Medulla oblongata (tissue), 1 donor: ENCODE data around the gene CRK.
"Not testable (repeated sequence)": the region's sequence is repeated elsewhere in the genome, so short reads cannot be mapped to it uniquely, and the experiment has no call there.

Experiments used
- DNase-seq: peaks from one replicate; pipeline ENCODE4 v3.0.0-alpha.2; 2015; ENCODE audit errors: extremely low spot score

CRK gene

DNA sequence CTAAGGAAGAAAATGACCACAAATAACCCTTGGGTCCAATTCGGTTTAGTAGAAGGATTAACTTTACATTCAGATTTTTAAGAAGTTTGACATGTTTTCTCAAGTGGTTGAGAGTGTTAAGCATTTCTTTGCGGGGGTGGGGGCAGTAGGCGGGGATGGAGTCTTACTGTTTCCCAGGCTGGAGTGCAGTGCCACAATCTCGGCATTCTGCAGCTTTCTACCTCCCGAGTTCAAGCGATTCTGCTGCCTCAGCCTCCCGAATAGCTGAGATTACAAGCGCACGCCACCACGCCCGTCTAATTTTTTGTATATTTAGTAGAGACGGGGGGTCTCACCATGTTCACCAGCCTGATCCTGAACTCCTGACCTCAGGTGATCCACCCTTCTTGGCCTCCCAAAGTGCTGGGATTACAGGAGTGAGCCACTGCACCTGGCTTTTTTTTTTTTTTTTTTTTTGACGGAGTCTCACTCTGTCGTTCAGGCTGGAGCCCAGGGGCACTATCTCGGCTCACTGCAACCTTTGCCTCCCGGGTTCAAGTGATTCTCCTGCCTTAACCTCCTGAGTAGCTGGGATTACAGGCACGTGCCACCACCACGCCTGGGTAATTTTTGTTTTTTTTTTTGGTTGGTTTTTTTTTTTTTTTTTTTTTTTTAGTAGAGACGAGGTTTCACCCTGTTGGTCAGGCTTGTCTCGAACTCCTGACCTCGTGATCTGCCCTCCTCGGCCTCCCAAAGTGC is 68.4 kb downstream of the CRK start:
- DNase-seq = not testable (repeated sequence)

- DNase-seq = not testable (repeated sequence)
Observed at GRCh38 chr17:1386675-1387190, 69.3 kb downstream of the CRK start.

DNA sequence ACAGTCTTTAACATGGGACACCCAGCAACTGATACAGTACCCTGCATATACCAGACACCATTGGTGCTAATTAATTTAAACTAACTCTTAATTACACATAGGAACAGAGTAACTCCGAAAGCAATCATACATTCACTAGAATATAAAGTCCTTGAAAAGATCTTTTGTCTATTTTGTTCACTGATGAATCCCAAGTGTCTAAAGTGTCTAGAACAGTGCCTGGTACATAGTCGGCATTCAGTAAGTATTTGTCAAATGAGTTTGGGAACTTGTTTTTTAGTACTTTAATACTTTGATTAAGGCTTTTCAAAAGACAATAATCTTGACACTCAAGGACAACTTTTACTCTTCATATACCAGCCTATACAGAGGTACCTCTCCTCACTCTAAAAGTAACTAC is 69.8 kb downstream of the CRK start:
- DNase-seq = no peak

GRCh38 chr17:1385861-1386260 is 70.2 kb downstream of the CRK start:
- DNase-seq = no peak

DNA sequence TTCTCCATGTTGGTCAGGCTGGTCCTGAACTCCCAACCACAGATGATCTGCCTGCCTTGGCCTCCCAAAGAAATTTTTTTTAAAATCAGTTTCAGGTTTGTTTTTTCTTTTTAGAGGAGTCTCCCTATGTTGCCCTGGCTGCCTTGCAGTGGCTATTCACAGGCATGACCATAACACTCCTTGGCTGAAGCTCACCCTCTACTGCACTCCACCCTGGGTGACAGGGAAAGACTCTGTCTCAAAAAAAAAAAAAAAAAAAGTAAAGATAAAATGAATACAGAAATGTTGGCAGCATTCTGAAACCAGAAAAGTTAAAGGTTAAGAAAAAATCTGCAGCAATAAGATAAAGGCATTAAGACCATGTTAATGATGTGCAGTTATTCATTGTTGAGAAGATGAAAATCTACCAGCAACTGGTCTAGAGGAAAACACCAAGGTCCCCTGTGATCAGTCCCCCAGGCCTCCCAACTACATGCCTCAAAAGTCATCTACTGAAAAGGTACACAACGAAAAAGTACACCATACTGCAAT is 71.1 kb downstream of the CRK start:
- DNase-seq = no peak

- DNase-seq = no peak
Observed at GRCh38 chr17:1379930-1380313, 76.1 kb downstream of the CRK start.

DNA sequence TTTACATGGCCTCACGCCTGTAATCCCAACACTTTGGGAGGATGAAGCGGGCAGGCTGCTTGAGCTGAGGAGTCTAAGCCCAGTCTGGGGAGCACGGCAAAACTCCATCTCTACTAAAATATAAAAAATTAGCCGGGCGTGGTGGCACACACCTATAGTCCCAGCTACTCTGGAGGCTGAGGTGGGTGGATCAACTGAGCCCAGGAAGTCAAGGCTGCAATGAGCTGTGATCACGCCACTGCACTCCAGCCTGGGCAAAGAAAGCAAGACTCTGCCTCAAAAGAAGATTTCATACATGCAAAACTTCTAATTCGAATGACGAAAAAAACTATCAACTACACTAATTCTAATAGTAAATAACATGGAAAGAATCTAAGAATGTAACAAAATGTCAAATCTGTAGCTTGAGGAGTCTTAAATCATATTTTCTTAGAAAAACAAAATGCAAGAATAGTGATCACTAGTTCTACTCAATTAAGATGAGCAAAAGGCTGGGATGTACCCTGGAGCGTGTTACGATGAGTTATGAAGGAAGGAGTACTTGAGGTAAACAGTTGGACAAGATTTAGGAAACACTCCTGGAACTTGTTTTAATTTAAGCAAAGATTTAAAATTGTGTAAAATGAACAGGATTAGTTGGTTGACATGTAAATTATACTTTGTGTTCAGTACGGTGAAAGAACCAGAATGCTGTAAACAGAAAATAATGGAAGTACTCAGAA is 76.7 kb downstream of the CRK start:
- no peak for DNase-seq

GRCh38 chr17:1378476-1378860 is 77.6 kb downstream of the CRK start:
- not testable (repeated sequence) for DNase-seq

DNA sequence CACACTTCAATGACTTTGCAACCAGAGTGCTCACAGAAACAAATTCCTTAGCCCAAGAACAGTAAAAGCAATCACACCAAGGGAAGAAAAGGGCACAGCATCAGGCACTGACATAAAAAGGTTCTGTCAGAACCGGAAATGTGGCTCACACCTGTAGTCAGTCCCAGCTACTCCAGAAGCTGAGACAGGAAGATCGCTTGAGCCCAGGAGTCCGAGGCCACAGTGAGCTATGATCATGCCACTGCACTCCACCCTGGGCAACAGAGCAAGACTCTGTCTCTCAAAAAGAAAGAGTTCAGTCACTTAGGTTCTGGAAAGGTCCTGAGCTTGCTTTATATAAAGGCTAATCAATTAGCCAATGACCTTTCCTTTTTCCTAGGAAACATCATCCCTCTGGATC is 78.7 kb downstream of the CRK start:
- no peak for DNase-seq

DNA sequence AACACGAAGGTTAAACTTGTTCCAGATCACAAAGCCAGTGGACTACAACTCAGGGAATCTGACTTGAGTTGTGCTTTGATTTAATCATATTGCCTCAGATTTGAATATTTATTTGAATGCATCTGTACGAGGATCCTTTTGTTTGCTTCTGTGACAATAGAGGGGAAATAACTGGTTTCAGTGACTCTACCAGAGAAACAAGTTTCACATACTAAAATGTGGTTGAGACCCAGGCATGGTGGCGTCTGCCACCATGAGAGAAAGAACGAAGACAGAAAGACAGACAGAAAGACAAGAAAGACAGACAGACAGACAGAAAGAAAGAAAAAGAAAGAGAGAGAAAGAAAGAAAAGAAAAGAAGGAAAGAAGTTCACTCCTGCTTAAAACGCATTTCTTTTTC is 80.0 kb downstream of the CRK start:
- DNase-seq = no peak

GRCh38 chr17:1375615-1376014 is 80.4 kb downstream of the CRK start:
- peak; percentile 39 for DNase-seq

DNA sequence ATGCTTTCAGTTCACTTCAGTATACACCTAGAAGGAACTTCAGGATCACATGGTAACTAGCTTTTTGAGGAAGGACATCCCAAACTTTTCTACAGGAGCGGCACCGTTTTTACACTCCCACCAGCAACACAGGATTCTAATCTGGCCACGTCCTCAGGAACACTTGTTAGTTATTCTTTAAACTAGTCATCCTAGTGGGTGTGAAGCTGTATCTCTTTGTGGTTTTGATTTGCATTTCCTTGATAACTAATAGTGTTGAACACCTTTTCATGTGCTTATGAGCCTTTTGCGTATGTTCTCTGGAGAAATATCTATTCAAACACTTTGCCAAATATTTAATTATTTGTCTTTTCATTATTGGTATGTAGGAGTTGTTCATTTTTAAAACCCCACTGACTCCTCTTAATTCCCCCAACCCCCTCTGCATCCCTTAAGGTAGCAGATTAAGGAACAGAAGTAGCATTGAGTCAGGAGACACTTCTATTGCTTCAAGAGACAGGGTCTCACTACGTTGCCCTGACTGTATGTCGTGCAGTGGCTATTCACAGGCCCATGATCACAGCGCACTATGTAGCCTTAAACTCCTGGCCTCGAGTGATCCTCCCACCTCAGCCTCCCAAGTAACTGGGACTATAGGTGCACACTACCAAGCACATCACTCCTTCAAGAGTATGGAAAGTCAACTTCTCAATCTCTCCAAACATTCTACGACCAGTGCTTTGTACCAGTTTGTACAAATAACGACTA is 81.4 kb downstream of the CRK start:
- DNase-seq = no peak

DNA sequence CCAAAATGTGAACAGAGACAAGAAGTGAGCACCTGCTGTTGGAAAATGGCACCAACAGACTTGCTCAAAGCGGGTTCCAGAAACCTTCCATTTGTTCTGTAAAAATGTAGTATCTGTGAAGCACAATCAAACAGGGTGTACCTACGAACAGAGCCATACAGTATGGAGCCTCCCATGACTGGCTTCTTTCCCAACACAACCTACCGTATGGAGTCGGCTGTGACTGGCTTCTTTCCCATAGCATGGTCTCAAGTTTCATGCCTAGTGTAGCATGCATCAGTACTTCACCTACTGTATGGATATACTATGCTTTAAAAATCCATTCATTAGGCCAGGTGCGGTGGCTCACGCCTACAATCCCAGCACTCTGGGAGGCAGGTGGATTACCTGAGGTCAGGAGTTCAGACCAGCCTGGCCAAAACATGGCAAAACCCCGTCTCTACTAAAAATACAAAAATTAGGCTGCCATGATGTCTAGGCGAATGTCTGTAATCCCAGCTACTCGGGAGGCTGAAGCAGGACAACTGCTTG is 82.3 kb downstream of the CRK start:
- no peak for DNase-seq

- no peak for DNase-seq
Observed at GRCh38 chr17:1372618-1373017, 83.4 kb downstream of the CRK start.

GRCh38 chr17:1371893-1372590 is 84.0 kb downstream of the CRK start:
- no peak for DNase-seq
